ENCODE results near the gene TLCD1.
"Not testable (repeated sequence)": the region's sequence is repeated elsewhere in the genome, so short reads cannot be mapped to it uniquely, and the experiment has no call there.

Gene TLCD1

GRCh38 chr17:28743243-28744103 lies 17.4 kb upstream of the TLCD1 start, which contains the start of gene TRAF4:
TSS of gene TRAF4 (plus strand) at chr17:28744011. CDS start at chr17:28744113, 102 bp downstream.
- Histone ChIP-seq H2AFZ (ENCODE audit: low read depth, low read length) (peak within 1 kb of the TSS; percentile 60), H3K36me3 (ENCODE audit: insufficient read depth, low read length) (peaks cover 26% of the 10 kb centered on the region), H3K4me3 (ENCODE audit: low read length) (peak within 1 kb of the TSS; percentile 97), H3K4me1 (ENCODE audit: insufficient read depth, low read length) (peaks cover 22% of the 10 kb centered on the region), H3K9me3 (ENCODE audit: low read length) (no peaks in the 10 kb centered on the region), H3K27me3 (ENCODE audit: insufficient read depth, low read length) (no peaks in the 10 kb centered on the region)

GRCh38 chr17:28741358-28742349 lies 15.6 kb upstream of the TLCD1 start:
- Histone ChIP-seq H3K36me3 (ENCODE audit: insufficient read depth, low read length) (peaks cover 8% of the 10 kb centered on the region), H2AFZ (ENCODE audit: low read depth, low read length) (no peak overlapping the region), H3K4me1 (ENCODE audit: insufficient read depth, low read length) (peaks cover 17% of the 10 kb centered on the region), H3K27me3 (ENCODE audit: insufficient read depth, low read length) (no peaks in the 10 kb centered on the region), H3K9me3 (ENCODE audit: low read length) (peaks cover 3% of the 10 kb centered on the region), H3K4me3 (ENCODE audit: low read length) (no peak overlapping the region)

- Histone ChIP-seq H3K27me3 (ENCODE audit: insufficient read depth, low read length) (no peaks in the 10 kb centered on the region), H3K9me3 (ENCODE audit: low read length) (peaks cover 3% of the 10 kb centered on the region), H2AFZ (ENCODE audit: low read depth, low read length) (no peak overlapping the region), H3K4me1 (ENCODE audit: insufficient read depth, low read length) (peaks cover 7% of the 10 kb centered on the region), H3K4me3 (ENCODE audit: low read length) (no peak overlapping the region), H3K36me3 (ENCODE audit: insufficient read depth, low read length) (no peaks in the 10 kb centered on the region)
These were observed 14.6 kb upstream of the TLCD1 start for GRCh38 chr17:28740406-28741357.

- Histone ChIP-seq H3K9me3 (ENCODE audit: low read length) (peaks cover 3% of the 10 kb centered on the region), H3K4me3 (ENCODE audit: low read length) (no peak overlapping the region), H3K27me3 (ENCODE audit: insufficient read depth, low read length) (no peaks in the 10 kb centered on the region), H3K4me1 (ENCODE audit: insufficient read depth, low read length) (peaks cover 4% of the 10 kb centered on the region), H3K36me3 (ENCODE audit: insufficient read depth, low read length) (peaks cover 5% of the 10 kb centered on the region), H2AFZ (ENCODE audit: low read depth, low read length) (no peak overlapping the region)
These were observed 12.8 kb upstream of the TLCD1 start for GRCh38 chr17:28738680-28739384.

GRCh38 chr17:28737770-28738679 lies 12.0 kb upstream of the TLCD1 start:
- Histone ChIP-seq H3K9me3 (ENCODE audit: low read length) (peaks cover 3% of the 10 kb centered on the region), H3K4me1 (ENCODE audit: insufficient read depth, low read length) (peaks cover 4% of the 10 kb centered on the region), H3K27me3 (ENCODE audit: insufficient read depth, low read length) (no peaks in the 10 kb centered on the region), H3K36me3 (ENCODE audit: insufficient read depth, low read length) (peaks cover 7% of the 10 kb centered on the region), H2AFZ (ENCODE audit: low read depth, low read length) (no peak overlapping the region), H3K4me3 (ENCODE audit: low read length) (no peak overlapping the region)

GRCh38 chr17:28737316-28737715 lies 11.3 kb upstream of the TLCD1 start:
- Histone ChIP-seq H3K27me3 (ENCODE audit: insufficient read depth, low read length) (no peaks in the 10 kb centered on the region), H3K4me1 (ENCODE audit: insufficient read depth, low read length) (no peaks in the 10 kb centered on the region), H3K36me3 (ENCODE audit: insufficient read depth, low read length) (peaks cover 7% of the 10 kb centered on the region), H3K4me3 (ENCODE audit: low read length) (no peak overlapping the region), H2AFZ (ENCODE audit: low read depth, low read length) (no peak overlapping the region), H3K9me3 (ENCODE audit: low read length) (peaks cover 3% of the 10 kb centered on the region)

GRCh38 chr17:28735913-28736769 lies 10.1 kb upstream of the TLCD1 start:
- H3K4me3 ChIP-seq (ENCODE audit: low read length), result not testable (repeated sequence)

GRCh38 chr17:28735242-28735722 lies 9.2 kb upstream of the TLCD1 start:
- Histone ChIP-seq H3K4me1 (ENCODE audit: insufficient read depth, low read length) (no peaks in the 10 kb centered on the region), H3K4me3 (ENCODE audit: low read length) (no peak overlapping the region), H3K36me3 (ENCODE audit: insufficient read depth, low read length) (peaks cover 7% of the 10 kb centered on the region)

More at GRCh38 chr17:28735913-28736769, 10.1 kb upstream of the TLCD1 start:
- H3K9me3 ChIP-seq (ENCODE audit: low read length); H2AFZ ChIP-seq (ENCODE audit: low read depth, low read length); H3K36me3 ChIP-seq (ENCODE audit: insufficient read depth, low read length); H3K4me1 ChIP-seq (ENCODE audit: insufficient read depth, low read length); H3K27me3 ChIP-seq (ENCODE audit: insufficient read depth, low read length): not testable (repeated sequence)

GRCh38 chr17:28734712-28735241 lies 8.7 kb upstream of the TLCD1 start:
- Histone ChIP-seq H3K4me3 (ENCODE audit: low read length) (no peak overlapping the region), H3K27me3 (ENCODE audit: insufficient read depth, low read length) (no peaks in the 10 kb centered on the region), H2AFZ (ENCODE audit: low read depth, low read length) (no peak overlapping the region), H3K36me3 (ENCODE audit: insufficient read depth, low read length) (peaks cover 7% of the 10 kb centered on the region), H3K9me3 (ENCODE audit: low read length) (peaks cover 3% of the 10 kb centered on the region), H3K4me1 (ENCODE audit: insufficient read depth, low read length) (no peaks in the 10 kb centered on the region)

More at GRCh38 chr17:28735242-28735722, 9.2 kb upstream of the TLCD1 start:
- H3K9me3 ChIP-seq (ENCODE audit: low read length), result peaks cover 3% of the 10 kb centered on the region
- H2AFZ ChIP-seq (ENCODE audit: low read depth, low read length), result no peak overlapping the region
- H3K27me3 ChIP-seq (ENCODE audit: insufficient read depth, low read length), result no peaks in the 10 kb centered on the region

- no peak overlapping the region for H3K4me3 ChIP-seq (ENCODE audit: low read length)
- H3K4me1 ChIP-seq (ENCODE audit: insufficient read depth, low read length), result peaks cover 3% of the 10 kb centered on the region
- peaks cover 7% of the 10 kb centered on the region for H3K36me3 ChIP-seq (ENCODE audit: insufficient read depth, low read length)
- no peak overlapping the region for H2AFZ ChIP-seq (ENCODE audit: low read depth, low read length)
- peaks cover 3% of the 10 kb centered on the region for H3K9me3 ChIP-seq (ENCODE audit: low read length)
- no peaks in the 10 kb centered on the region for H3K27me3 ChIP-seq (ENCODE audit: insufficient read depth, low read length)
These were observed 7.3 kb upstream of the TLCD1 start for GRCh38 chr17:28733346-28733745.

Data from neuron (in vitro differentiated cells).